ENCODE measurements around the gene CDIPT.

- TF ChIP-seq, protein P1, sequence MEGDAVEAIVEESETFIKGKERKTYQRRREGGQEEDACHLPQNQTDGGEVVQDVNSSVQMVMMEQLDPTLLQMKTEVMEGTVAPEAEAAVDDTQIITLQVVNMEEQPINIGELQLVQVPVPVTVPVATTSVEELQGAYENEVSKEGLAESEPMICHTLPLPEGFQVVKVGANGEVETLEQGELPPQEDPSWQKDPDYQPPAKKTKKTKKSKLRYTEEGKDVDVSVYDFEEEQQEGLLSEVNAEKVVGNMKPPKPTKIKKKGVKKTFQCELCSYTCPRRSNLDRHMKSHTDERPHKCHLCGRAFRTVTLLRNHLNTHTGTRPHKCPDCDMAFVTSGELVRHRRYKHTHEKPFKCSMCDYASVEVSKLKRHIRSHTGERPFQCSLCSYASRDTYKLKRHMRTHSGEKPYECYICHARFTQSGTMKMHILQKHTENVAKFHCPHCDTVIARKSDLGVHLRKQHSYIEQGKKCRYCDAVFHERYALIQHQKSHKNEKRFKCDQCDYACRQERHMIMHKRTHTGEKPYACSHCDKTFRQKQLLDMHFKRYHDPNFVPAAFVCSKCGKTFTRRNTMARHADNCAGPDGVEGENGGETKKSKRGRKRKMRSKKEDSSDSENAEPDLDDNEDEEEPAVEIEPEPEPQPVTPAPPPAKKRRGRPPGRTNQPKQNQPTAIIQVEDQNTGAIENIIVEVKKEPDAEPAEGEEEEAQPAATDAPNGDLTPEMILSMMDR (IDR thresholded peaks at IDR 0.05), result no peak
- TF ChIP-seq EZH2phosphoT487 (IDR thresholded peaks at IDR 0.05), result no peak
Measured at GRCh38 chr16:29845656-29846055, 17.4 kb downstream of the CDIPT start.
